HL-60 (cell line): ENCODE data around the gene TSPEAR.

Experiments used
- CTCF ChIP-seq: IDR thresholded peaks from one replicate; pipeline ENCODE4 v1.5.1; 2011; ENCODE audit warnings: low read length, control low read depth, inconsistent platforms; ENCODE audit not compliant: insufficient read depth
- GABPA ChIP-seq: IDR thresholded peaks from 2 replicates; pipeline ENCODE4 v1.6.1; 2012; ENCODE audit warnings: low read depth
- POLR2AphosphoS5 ChIP-seq: IDR thresholded peaks from 2 replicates; pipeline ENCODE4 v1.6.1; 2012; ENCODE audit warnings: low read depth

- TF ChIP-seq CTCF (no peak), POLR2AphosphoS5 (no peak), GABPA (no peak)
Measured at GRCh38 chr21:44551340-44551961, 159.9 kb downstream of the TSPEAR start, which contains the start of gene KRTAP10-2.
